A549 (cell line): ENCODE measurements around the gene OR14J1. TPM values are rescaled to one million over a fixed set of nuclear protein-coding genes. Genes with fewer than 3 reads are reported as not detected.
A peak's percentile ranks its signal among the peaks of the same experiment; 100 is the strongest.
"Not testable (repeated sequence)": the region's sequence is repeated elsewhere in the genome, so short reads cannot be mapped to it uniquely, and the experiment has no call there.

ENCODE experiments used
- ATAC-seq, 2 experiments: fragments of 200-7000 bp in 1 of 2; fragments of >200 bp in 1 of 2; cut with Nextera tagmentation in 1 of 2; cut with Tn5 transposase in 1 of 2; 3 replicates each; pipeline versions ENCODE4 v1.8.0 to v1.9.1; 2018 to 2020; ENCODE audit warnings: mild to moderate bottlenecking in 1 of 2, moderate library complexity in 1 of 2
- CTCF ChIA-PET: fragments of 300-600 bp; sonication (Branson Sonifier 250); formaldehyde crosslinking; extraction: SDS; loops from one replicate; lab custom pipeline; 2021; ENCODE audit warnings: antibody characterized with exemption, inconsistent platforms; lab: Yijun Ruan, JAX
- POLR2A ChIA-PET: fragments of 350-600 bp; formaldehyde crosslinking; extraction: SDS; loops from one replicate; lab custom pipeline; 2021; ENCODE audit warnings: antibody characterized with exemption, inconsistent platforms; lab: Yijun Ruan, JAX
- DNase-seq, 2 experiments: peaks; one replicate each; pipeline versions ENCODE4 v3.0.0 to v3.0.0-alpha.2; 2011 to 2016; ENCODE audit warnings: low read depth in 1 of 2, low spot score in 1 of 2
- FAIRE-seq: peaks from 2 replicates; lab custom pipeline; 2011; peaks lifted over from hg19 to GRCh38; lab: Jason Lieb, UNC
- H3K27ac ChIP-seq, 2 experiments: fragments of >200 bp; sonication (Bioruptor Twin); formaldehyde crosslinking; 3 replicates each; pipeline ENCODE4 v1.5.1; 2016 to 2017
- H3K4me1 ChIP-seq: fragments of >200 bp; sonication (Bioruptor Twin); formaldehyde crosslinking; 3 replicates; pipeline ENCODE4 v1.6.1; 2016
- H3K4me2 ChIP-seq: fragments of >200 bp; sonication (Bioruptor Twin); formaldehyde crosslinking; 3 replicates; pipeline ENCODE4 v1.6.1; 2016
- H3K4me3 ChIP-seq: fragments of >200 bp; sonication (Bioruptor Twin); formaldehyde crosslinking; 3 replicates; pipeline ENCODE4 v1.5.1; 2016
- H3K9me3 ChIP-seq: fragments of >200 bp; sonication (Bioruptor Twin); formaldehyde crosslinking; 3 replicates; pipeline ENCODE4 v1.6.1; 2016
- BHLHE40 ChIP-seq: IDR thresholded peaks from 2 replicates; pipeline ENCODE4 v1.6.1; 2012; ENCODE audit warnings: low read depth, low read length, inconsistent platforms
- CBX8 ChIP-seq: fragments of 200-600 bp; sonication (generic); IDR thresholded peaks from 2 replicates; pipeline ENCODE4 v1.6.1; 2016
- CHD4 ChIP-seq: fragments of 200-600 bp; sonication (generic); IDR thresholded peaks from 2 replicates; pipeline ENCODE4 v1.6.1; 2016; ENCODE audit warnings: antibody characterized with exemption, mild to moderate bottlenecking, borderline replicate concordance
- EP300 ChIP-seq, 2 experiments: fragments of >200 bp; sonication (Bioruptor Twin); formaldehyde crosslinking; IDR thresholded peaks; 2 replicates in 1 of 2; 3 replicates in 1 of 2; pipeline ENCODE4 v1.6.1; 2016 to 2017
- HEYL ChIP-seq: fragments of 250-450 bp; sonication (Bioruptor Pico); IDR thresholded peaks from 2 replicates; pipeline ENCODE4 v1.8.0; 2021; ENCODE audit warnings: mild to moderate bottlenecking, moderate library complexity
- KDM1A ChIP-seq: fragments of 200-600 bp; sonication (generic); IDR thresholded peaks from 2 replicates; pipeline ENCODE4 v1.6.1; 2016; ENCODE audit warnings: low read depth, mild to moderate bottlenecking
- MAFK ChIP-seq: fragments of 450-650 bp; IDR thresholded peaks from 2 replicates; pipeline ENCODE4 v1.6.1; 2014; ENCODE audit not compliant: partially characterized antibody
- NFE2L2 ChIP-seq: fragments of 150-350 bp; conservative IDR thresholded peaks from 2 replicates; pipeline ENCODE4 v1.6.1; 2014; ENCODE audit warnings: low read length
- NR3C1 ChIP-seq: fragments of >200 bp; sonication (Bioruptor Twin); formaldehyde crosslinking; IDR thresholded peaks from 3 replicates; pipeline ENCODE4 v1.6.1; 2017
- POLR2A ChIP-seq: IDR thresholded peaks from 2 replicates; pipeline ENCODE4 v1.6.1; 2012; ENCODE audit warnings: mild to moderate bottlenecking, low read length
- RAD21 ChIP-seq, 2 experiments: fragments of >200 bp in 1 of 2; sonication (Bioruptor Twin) in 1 of 2; formaldehyde crosslinking in 1 of 2; IDR thresholded peaks in 1 of 2; conservative IDR thresholded peaks in 1 of 2; 2 replicates in 1 of 2; 3 replicates in 1 of 2; pipeline ENCODE4 v1.6.1; 2012 to 2018; ENCODE audit warnings: inconsistent platforms in 1 of 2
- RARB ChIP-seq: fragments of 250-450 bp; sonication (Bioruptor Pico); IDR thresholded peaks from 2 replicates; pipeline ENCODE4 v1.8.0; 2021; ENCODE audit warnings: mild to moderate bottlenecking, moderate library complexity
- RFX5 ChIP-seq: fragments of 450-650 bp; IDR thresholded peaks from 2 replicates; pipeline ENCODE4 v1.7.1; 2014; ENCODE audit warnings: antibody characterized with exemption, mild to moderate bottlenecking, moderate library complexity
- RNF2 ChIP-seq: fragments of 200-600 bp; sonication (generic); IDR thresholded peaks from 2 replicates; pipeline ENCODE4 v1.6.1; 2016; ENCODE audit warnings: low read depth, mild to moderate bottlenecking, antibody characterized with exemption, moderate library complexity, borderline replicate concordance
- TFCP2L1 ChIP-seq: fragments of 250-450 bp; sonication (Bioruptor Pico); IDR thresholded peaks from 2 replicates; pipeline ENCODE4 v1.5.0; 2021; ENCODE audit warnings: mild to moderate bottlenecking
- TP53 ChIP-seq: fragments of 250-450 bp; sonication (Bioruptor Pico); IDR thresholded peaks from 2 replicates; pipeline ENCODE4 v1.5.0; 2021; ENCODE audit warnings: mild to moderate bottlenecking, moderate library complexity
- ZFP36 ChIP-seq: fragments of 450-650 bp; IDR thresholded peaks from 2 replicates; pipeline ENCODE4 v1.6.1; 2014; ENCODE audit warnings: borderline replicate concordance; ENCODE audit not compliant: partially characterized antibody
- WGBS: methylation state at CpG from one replicate; pipeline ENCODE4 v1.1.6; 2017; ENCODE audit errors: missing lambda C conversion rate; 5-methylcytosine and 5-hydroxymethylcytosine counted together
- polyA plus RNA-seq, 4 experiments: library from polyadenylated mRNA; depleted of rRNA in 3 of 4; stranded (reverse); fragments of >200 nt; fragmentation: RNase III in 1 of 4; extraction: RNeasy Plus Mini Kit Qiagen cat#74134 plus additional on column Dnase treatment in 1 of 4; gene quantifications; 2 replicates in 3 of 4; 3 replicates in 1 of 4; pipeline ENCODE4 v1.2.3, GENCODE V29; 2011 to 2017
- TF ChIP-seq, protein P1 (sequence below): fragments of >200 bp; sonication (Bioruptor Twin); formaldehyde crosslinking; IDR thresholded peaks from 3 replicates; pipeline ENCODE4 v1.6.1; 2016

OR14J1 gene
- polyA plus RNA-seq, 2 of the 4 experiments (the other 2 are of a cell fraction), result not detected

DNA sequence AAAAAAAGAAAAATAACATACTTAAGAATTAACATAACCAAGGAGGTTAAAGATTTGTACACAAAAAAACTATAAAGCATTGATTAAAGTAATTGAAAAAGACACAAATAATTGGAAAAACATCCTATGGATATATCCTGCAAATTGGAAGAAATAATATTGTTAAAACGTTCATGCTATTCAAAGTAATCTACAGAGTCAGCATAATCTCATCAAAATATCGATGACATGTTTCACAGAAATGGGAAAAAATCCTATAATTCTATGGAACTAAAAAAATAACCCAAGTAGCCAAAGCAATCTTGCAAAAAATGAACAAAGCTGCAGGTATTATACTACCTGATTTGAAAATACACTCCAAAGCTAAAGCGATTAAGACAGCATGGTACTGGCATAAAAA, 43.9 kb downstream of the OR14J1 start:
- Histone ChIP-seq H3K4me1 (no peaks in the 10 kb centered on the region), H3K4me2 (no peak overlapping the region), H3K9me3 (no peaks in the 10 kb centered on the region), H3K4me3 (no peak overlapping the region), H3K27ac (no peak overlapping the region)
- DNase-seq (no peak), FAIRE-seq (no peak), ATAC-seq (no peak)
- TF ChIP-seq CBX8 (no peak), BHLHE40 (no peak), MAFK (peak; percentile 40)
- TF ChIP-seq, protein P1, sequence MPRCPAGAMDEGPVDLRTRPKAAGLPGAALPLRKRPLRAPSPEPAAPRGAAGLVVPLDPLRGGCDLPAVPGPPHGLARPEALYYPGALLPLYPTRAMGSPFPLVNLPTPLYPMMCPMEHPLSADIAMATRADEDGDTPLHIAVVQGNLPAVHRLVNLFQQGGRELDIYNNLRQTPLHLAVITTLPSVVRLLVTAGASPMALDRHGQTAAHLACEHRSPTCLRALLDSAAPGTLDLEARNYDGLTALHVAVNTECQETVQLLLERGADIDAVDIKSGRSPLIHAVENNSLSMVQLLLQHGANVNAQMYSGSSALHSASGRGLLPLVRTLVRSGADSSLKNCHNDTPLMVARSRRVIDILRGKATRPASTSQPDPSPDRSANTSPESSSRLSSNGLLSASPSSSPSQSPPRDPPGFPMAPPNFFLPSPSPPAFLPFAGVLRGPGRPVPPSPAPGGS, result no peak
- 8% methylated on average over 3 of the region's 3 CpGs for WGBS
- ChIA-PET POLR2A (no interaction called here), CTCF (no interaction called here)

DNA sequence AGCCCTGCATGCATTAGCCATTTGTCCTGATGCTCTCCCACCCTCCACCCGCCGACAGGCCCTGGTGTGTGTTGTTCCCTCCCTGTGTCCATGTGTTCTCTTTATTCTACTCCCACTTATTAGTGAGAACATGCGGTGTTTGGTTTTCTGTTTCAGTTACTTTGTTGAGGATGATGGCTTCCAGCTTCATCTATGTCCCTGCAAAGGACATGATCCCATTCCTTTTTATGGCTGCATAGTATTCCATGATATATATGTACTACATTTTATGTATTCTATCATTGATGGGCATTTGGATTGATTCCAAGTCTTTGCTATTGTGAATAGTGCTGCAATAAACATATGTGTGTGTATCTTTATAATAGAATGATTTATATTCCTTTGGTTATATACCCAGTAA, 47.8 kb downstream of the OR14J1 start:
- H3K4me3 ChIP-seq, DNase-seq, FAIRE-seq, H3K9me3 ChIP-seq, H3K4me1 ChIP-seq, ATAC-seq, H3K27ac ChIP-seq, CTCF ChIA-PET, POLR2A ChIA-PET, H3K4me2 ChIP-seq: not testable (repeated sequence)
- 48% methylated on average over 3 of the region's 3 CpGs for WGBS

DNA sequence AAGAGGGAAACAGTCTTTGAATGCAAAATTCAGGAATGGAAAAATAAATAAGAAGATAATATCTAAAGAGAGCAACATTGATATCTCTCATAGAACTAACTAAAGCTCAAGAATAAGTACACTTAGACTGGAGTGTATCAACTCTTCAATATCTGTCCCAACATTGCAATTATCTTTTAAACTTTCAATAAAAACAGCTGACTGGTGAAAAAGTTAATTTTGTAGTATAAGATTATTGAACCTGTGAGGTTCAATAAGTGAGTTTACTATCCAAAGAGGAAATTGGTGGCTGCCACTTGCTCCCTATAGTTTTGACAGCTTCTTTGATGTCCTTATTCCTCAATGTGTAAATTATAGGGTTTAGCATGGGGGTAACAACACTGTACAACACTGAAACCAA, 53.5 kb downstream of the OR14J1 start:
- ATAC-seq (no peak), FAIRE-seq (no peak), DNase-seq (no peak)
- ChIA-PET POLR2A (no interaction called here), CTCF (no interaction called here)
- no peaks in the 10 kb centered on the region for H3K4me1 ChIP-seq
- TF ChIP-seq NR3C1 (no peak), RFX5 (no peak), RAD21 (conservative IDR thresholded peaks at IDR 0.05 in 1 of 2, IDR thresholded peaks at IDR 0.05 in 1 of 2) (no peak), MAFK (peak; percentile 29)
- H3K9me3 ChIP-seq, result no peaks in the 10 kb centered on the region
- no peak overlapping the region for H3K4me2 ChIP-seq
- H3K27ac ChIP-seq, result no peak overlapping the region
- H3K4me3 ChIP-seq, result no peak overlapping the region

DNA sequence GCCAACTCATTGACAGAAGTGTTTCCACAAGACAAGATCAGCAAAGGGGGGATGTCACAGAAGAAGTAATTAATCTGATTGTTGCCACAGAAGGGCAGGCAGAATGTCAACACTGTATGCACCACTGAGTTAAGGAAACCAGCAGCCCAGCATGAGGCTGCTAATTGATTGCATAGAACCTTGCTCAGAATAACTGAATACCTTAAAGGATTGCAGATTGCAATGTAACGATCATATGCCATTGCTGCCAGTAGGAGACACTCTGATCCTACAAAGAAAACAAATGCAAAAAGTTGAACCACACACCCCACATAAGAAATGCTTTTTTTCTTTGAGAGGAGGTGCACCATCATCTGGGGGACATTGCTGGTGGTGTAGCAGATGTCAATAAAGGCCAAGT, 54.1 kb downstream of the OR14J1 start:
- 0% methylated on average over 1 of the region's 1 CpG for WGBS
- Histone ChIP-seq H3K4me3 (no peak overlapping the region), H3K9me3 (no peaks in the 10 kb centered on the region), H3K4me1 (no peaks in the 10 kb centered on the region), H3K4me2 (no peak overlapping the region), H3K27ac (no peak overlapping the region)
- CTCF ChIA-PET, result no interaction called here
- POLR2A ChIA-PET, result no interaction called here
- ATAC-seq (no peak), DNase-seq (no peak), FAIRE-seq (no peak)
- no peak for TF ChIP-seq RARB (CRISPR knock-in tag)
- no peak for TF ChIP-seq RNF2
- no peak for TF ChIP-seq ZFP36
- no peak for TF ChIP-seq TP53 (CRISPR knock-in tag)
- no peak for TF ChIP-seq BHLHE40
- no peak for TF ChIP-seq NFE2L2
- TF ChIP-seq KDM1A, result no peak
- no peak for TF ChIP-seq POLR2A
- no peak for TF ChIP-seq TFCP2L1 (CRISPR knock-in tag)
- TF ChIP-seq HEYL (CRISPR knock-in tag), result no peak
- TF ChIP-seq CHD4, result no peak
- TF ChIP-seq NR3C1, result no peak
- TF ChIP-seq EP300 (IDR thresholded peaks at IDR 0.05), result no peak

Other genes starting within 250 kb of the OR14J1 start
- gene OR2B3, start 214.4 kb upstream of the OR14J1 start, polyA plus RNA-seq (2011; rRNA removed), result not detected in 2 replicates
- not detected in 3 replicates for gene OR2B3, start 214.4 kb upstream of the OR14J1 start, polyA plus RNA-seq (2017; fragmentation: RNase III; extraction: RNeasy Plus Mini Kit Qiagen cat#74134 plus additional on column Dnase treatment)
- gene OR2J1, start 202.2 kb upstream of the OR14J1 start, polyA plus RNA-seq (2011; rRNA removed), result not detected in 2 replicates
- not detected in 3 replicates for gene OR2J1, start 202.2 kb upstream of the OR14J1 start, polyA plus RNA-seq (2017; fragmentation: RNase III; extraction: RNeasy Plus Mini Kit Qiagen cat#74134 plus additional on column Dnase treatment)
- gene OR2J3, start 193.6 kb upstream of the OR14J1 start, polyA plus RNA-seq (2011; rRNA removed), result not detected in 2 replicates
- gene OR2J3, start 193.6 kb upstream of the OR14J1 start, polyA plus RNA-seq (2017; fragmentation: RNase III; extraction: RNeasy Plus Mini Kit Qiagen cat#74134 plus additional on column Dnase treatment), result not detected in 3 replicates
- gene OR2J2, start 130.8 kb upstream of the OR14J1 start, polyA plus RNA-seq (2011; rRNA removed), result not detected in 2 replicates
- not detected in 3 replicates for gene OR2J2, start 130.8 kb upstream of the OR14J1 start, polyA plus RNA-seq (2017; fragmentation: RNase III; extraction: RNeasy Plus Mini Kit Qiagen cat#74134 plus additional on column Dnase treatment)
- gene OR5V1, start 67.2 kb downstream of the OR14J1 start, polyA plus RNA-seq (2011; rRNA removed), result not detected in 2 replicates
- not detected in 3 replicates for gene OR5V1, start 67.2 kb downstream of the OR14J1 start, polyA plus RNA-seq (2017; fragmentation: RNase III; extraction: RNeasy Plus Mini Kit Qiagen cat#74134 plus additional on column Dnase treatment)
- gene OR12D3, start 73.6 kb downstream of the OR14J1 start, polyA plus RNA-seq (2011; rRNA removed), result not detected in 2 replicates
- gene OR12D3, start 73.6 kb downstream of the OR14J1 start, polyA plus RNA-seq (2017; fragmentation: RNase III; extraction: RNeasy Plus Mini Kit Qiagen cat#74134 plus additional on column Dnase treatment), result not detected in 3 replicates
- not detected in 2 replicates for gene OR12D2, start 93.9 kb downstream of the OR14J1 start, polyA plus RNA-seq (2011; rRNA removed)
- gene OR12D2, start 93.9 kb downstream of the OR14J1 start, polyA plus RNA-seq (2017; fragmentation: RNase III; extraction: RNeasy Plus Mini Kit Qiagen cat#74134 plus additional on column Dnase treatment), result not detected in 3 replicates
- gene OR12D1, start 113.2 kb downstream of the OR14J1 start, polyA plus RNA-seq (2011; rRNA removed), result not detected in 2 replicates
- not detected in 3 replicates for gene OR12D1, start 113.2 kb downstream of the OR14J1 start, polyA plus RNA-seq (2017; fragmentation: RNase III; extraction: RNeasy Plus Mini Kit Qiagen cat#74134 plus additional on column Dnase treatment)
- not detected in 2 replicates for gene OR10C1, start 137.6 kb downstream of the OR14J1 start, polyA plus RNA-seq (2011; rRNA removed)
- gene OR10C1, start 137.6 kb downstream of the OR14J1 start, polyA plus RNA-seq (2017; fragmentation: RNase III; extraction: RNeasy Plus Mini Kit Qiagen cat#74134 plus additional on column Dnase treatment), result not detected in 3 replicates
- not detected in 2 replicates for gene OR11A1, start 155.4 kb downstream of the OR14J1 start, polyA plus RNA-seq (2011; rRNA removed)
- gene OR11A1, start 155.4 kb downstream of the OR14J1 start, polyA plus RNA-seq (2017; fragmentation: RNase III; extraction: RNeasy Plus Mini Kit Qiagen cat#74134 plus additional on column Dnase treatment), result not detected in 3 replicates
- gene OR2H1, start 155.5 kb downstream of the OR14J1 start, polyA plus RNA-seq (2011; rRNA removed), result not detected in 2 replicates
- not detected in 3 replicates for gene OR2H1, start 155.5 kb downstream of the OR14J1 start, polyA plus RNA-seq (2017; fragmentation: RNase III; extraction: RNeasy Plus Mini Kit Qiagen cat#74134 plus additional on column Dnase treatment)
- gene MAS1L, start 186.3 kb downstream of the OR14J1 start, polyA plus RNA-seq (2011; rRNA removed), result not detected in 2 replicates
- gene MAS1L, start 186.3 kb downstream of the OR14J1 start, polyA plus RNA-seq (2017; fragmentation: RNase III; extraction: RNeasy Plus Mini Kit Qiagen cat#74134 plus additional on column Dnase treatment), result not detected in 3 replicates